HG02571 (cell line): Measurements from ENCODE around the gene AFMID.
"Not testable (repeated sequence)": the region's sequence is repeated elsewhere in the genome, so short reads cannot be mapped to it uniquely, and the experiment has no call there.

ENCODE experiments used
- ATAC-seq: cut with Tn5 transposase; IDR thresholded peaks from one replicate; pipeline ENCODE4 v1.9.1; 2021; ENCODE audit warnings: mild to moderate bottlenecking, moderate library complexity; ENCODE audit not compliant: unreplicated experiment

AFMID gene

GRCh38 chr17:78252701-78253635, 65.8 kb downstream of the AFMID start:
- no peak for ATAC-seq

DNA sequence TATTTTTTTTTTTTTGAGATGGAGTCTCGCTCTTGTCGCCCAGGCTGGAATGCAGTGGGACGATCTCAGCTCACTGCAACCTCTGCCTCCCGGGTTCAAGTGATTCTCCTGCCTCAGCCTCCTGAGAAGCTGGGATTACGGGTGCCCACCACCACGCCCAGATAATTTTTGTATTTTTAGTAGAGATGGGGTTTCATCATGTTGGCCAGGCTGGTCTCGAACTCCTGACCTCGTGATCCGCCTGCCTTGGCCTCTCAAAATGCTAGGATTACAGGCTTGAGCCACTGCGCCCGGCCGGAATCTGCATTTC, 66.4 kb downstream of the AFMID start:
- ATAC-seq, result not testable (repeated sequence)

GRCh38 chr17:78253946-78254672, 66.9 kb downstream of the AFMID start:
- no peak for ATAC-seq

DNA sequence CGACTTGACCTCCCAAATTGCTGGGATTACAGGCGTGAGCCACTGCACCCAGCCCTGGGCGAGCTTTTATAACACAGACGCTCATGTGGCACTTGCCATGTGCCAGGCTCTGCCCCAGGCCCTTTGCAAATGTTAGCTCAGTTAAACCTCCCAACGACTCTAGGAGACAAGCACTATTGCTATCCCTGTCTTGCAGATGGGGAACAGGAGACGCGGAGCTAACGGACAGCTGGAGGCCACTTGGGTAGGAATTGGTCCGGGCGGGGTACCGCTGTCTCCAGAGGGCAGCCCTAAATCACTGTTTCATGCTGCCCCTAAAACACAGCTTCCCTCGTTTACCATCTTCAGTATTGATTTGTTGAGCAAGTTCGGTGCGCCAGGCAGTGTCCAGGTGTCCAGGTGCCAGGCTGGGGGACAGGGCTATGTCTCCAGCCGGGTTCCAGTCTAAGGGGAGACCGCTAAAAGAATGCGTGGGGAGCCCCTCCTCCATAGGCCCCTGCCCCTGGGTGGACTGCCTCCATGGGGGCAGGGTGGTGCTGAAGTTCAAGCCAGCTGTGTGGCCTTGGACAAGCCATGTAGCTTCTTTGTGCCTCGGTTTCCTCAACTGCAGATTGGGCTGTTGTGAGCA, 68.0 kb downstream of the AFMID start:
- ATAC-seq, result no peak

DNA sequence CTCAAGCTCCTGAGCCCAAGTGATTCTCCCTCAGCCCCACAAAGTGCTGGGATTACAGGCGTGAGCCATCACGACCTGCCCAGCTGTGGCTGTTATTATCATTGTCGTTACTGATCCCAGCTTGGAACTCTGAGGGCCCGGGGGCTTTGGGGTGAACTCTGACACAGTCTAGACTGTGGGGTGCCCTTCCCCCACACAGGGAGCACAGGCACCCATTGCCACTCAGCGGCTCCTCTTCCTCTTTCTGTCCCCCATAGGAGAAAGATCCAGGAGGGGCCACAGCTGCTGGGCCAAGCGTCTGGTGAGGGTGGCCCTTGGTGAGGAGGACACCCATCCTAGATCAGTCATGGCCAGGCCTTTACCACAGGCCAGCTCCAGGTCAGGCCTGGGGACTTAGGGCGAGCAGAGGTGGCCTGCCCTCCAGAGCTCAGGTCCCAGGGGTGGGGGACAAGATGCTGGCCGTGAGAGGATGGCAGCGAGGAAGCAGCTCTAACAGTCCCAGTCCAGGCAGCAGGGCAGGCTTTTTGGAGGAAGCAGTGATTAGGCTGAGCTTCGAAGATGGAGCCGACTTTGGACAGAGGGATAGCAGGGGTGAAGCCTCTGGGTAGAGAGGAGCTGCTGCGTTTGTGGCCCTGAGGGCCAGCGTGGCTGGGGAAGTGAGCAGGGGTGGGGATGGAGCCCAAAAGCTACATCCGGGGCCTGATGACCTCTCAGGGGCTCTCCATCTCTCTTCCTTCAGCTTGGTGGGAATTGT, 69.0 kb downstream of the AFMID start:
- ATAC-seq, result no peak

GRCh38 chr17:78256707-78257591, 69.8 kb downstream of the AFMID start:
- no peak for ATAC-seq
